Neuronal stem cell (in vitro differentiated cells): ENCODE measurements around the gene ZNF236.

ENCODE experiments used
- DNase-seq: peaks from one replicate; pipeline ENCODE4 v3.0.0-alpha.2; 2013; ENCODE audit warnings: low spot score
- H2AFZ ChIP-seq: one replicate; pipeline ENCODE4 v1.6.1; 2013; ENCODE audit warnings: mild to moderate bottlenecking, low read length, inconsistent platforms
- H2AK5ac ChIP-seq: 2 replicates; pipeline ENCODE4 v1.6.1; 2013; ENCODE audit warnings: low read depth, mild to moderate bottlenecking, inconsistent platforms, low read length, moderate library complexity, mixed read lengths
- H2BK120ac ChIP-seq: 2 replicates; pipeline ENCODE4 v1.6.1; 2013; ENCODE audit warnings: low read depth, mild to moderate bottlenecking, inconsistent platforms, low read length, moderate library complexity, mixed read lengths
- H2BK12ac ChIP-seq: one replicate; pipeline ENCODE4 v1.6.1; 2013; ENCODE audit warnings: low read length, inconsistent platforms
- H2BK15ac ChIP-seq: 2 replicates; pipeline ENCODE4 v1.6.1; 2013; ENCODE audit warnings: mild to moderate bottlenecking, low read length, inconsistent platforms, mixed read lengths
- H2BK5ac ChIP-seq: one replicate; pipeline ENCODE4 v1.6.1; 2013; ENCODE audit warnings: inconsistent platforms, mild to moderate bottlenecking, low read length, moderate library complexity
- H3K14ac ChIP-seq: one replicate; pipeline ENCODE4 v1.6.1; 2013; ENCODE audit warnings: low read length, inconsistent platforms
- H3K18ac ChIP-seq: 2 replicates; pipeline ENCODE4 v1.6.1; 2013; ENCODE audit warnings: low read length, inconsistent platforms
- H3K23ac ChIP-seq: 2 replicates; pipeline ENCODE4 v1.6.1; 2013; ENCODE audit warnings: low read depth, mild to moderate bottlenecking, mixed read lengths, low read length, inconsistent platforms; ENCODE audit not compliant: poor library complexity
- H3K27ac ChIP-seq: replicated peaks from 3 replicates; pipeline ENCODE4 v1.5.1; 2013; ENCODE audit warnings: low read length, inconsistent platforms
- H3K27me3 ChIP-seq, 3 experiments: 2 replicates each; pipeline ENCODE4 v1.6.1; 2013; ENCODE audit warnings: low read length in 3 of 3, mild to moderate bottlenecking in 2 of 3, inconsistent platforms in 1 of 3, low read depth in 1 of 3, mixed read lengths in 1 of 3, moderate library complexity in 1 of 3; ENCODE audit not compliant: control insufficient read depth in 3 of 3, insufficient read depth in 3 of 3
- H3K36me3 ChIP-seq, 2 donors: replicated peaks in 1 of 2; 2 replicates each; pipeline ENCODE4 v1.6.1; 2013; ENCODE audit warnings: low read length in 2 of 2; ENCODE audit not compliant: control insufficient read depth in 2 of 2, insufficient read depth in 2 of 2
- H3K4ac ChIP-seq: 2 replicates; pipeline ENCODE4 v1.6.1; 2013; ENCODE audit warnings: inconsistent platforms, mild to moderate bottlenecking, low read length, moderate library complexity
- H3K4me1 ChIP-seq, 2 donors: 1 replicate in 1 of 2; 2 replicates in 1 of 2; pipeline ENCODE4 v1.6.1; 2013; ENCODE audit warnings: low read length in 2 of 2, low read depth in 1 of 2; ENCODE audit not compliant: control insufficient read depth in 2 of 2, insufficient read depth in 1 of 2
- H3K4me2 ChIP-seq: one replicate; pipeline ENCODE4 v1.6.1; 2013; ENCODE audit warnings: mild to moderate bottlenecking, low read length, inconsistent platforms; ENCODE audit not compliant: insufficient read depth, poor library complexity, severe bottlenecking
- H3K4me3 ChIP-seq, 2 donors: 2 replicates each; pipeline ENCODE4 v1.5.1; 2013; ENCODE audit warnings: low read length in 2 of 2, mild to moderate bottlenecking in 2 of 2, inconsistent platforms in 1 of 2, moderate library complexity in 1 of 2
- H3K79me1 ChIP-seq: one replicate; pipeline ENCODE4 v1.6.1; 2013; ENCODE audit warnings: low read depth, mild to moderate bottlenecking, inconsistent platforms, low read length, moderate library complexity
- H3K9ac ChIP-seq: one replicate; pipeline ENCODE4 v1.6.1; 2013; ENCODE audit warnings: mild to moderate bottlenecking, low read depth, low read length, inconsistent platforms; ENCODE audit not compliant: poor library complexity
- H3K9me3 ChIP-seq, 2 donors: replicated peaks in 1 of 2; 2 replicates each; pipeline versions ENCODE3 to v1.6.1; 2013; ENCODE audit warnings: low read length in 2 of 2, mild to moderate bottlenecking in 2 of 2, inconsistent platforms in 1 of 2, low read depth in 1 of 2, mixed read lengths in 1 of 2, moderate library complexity in 1 of 2; ENCODE audit not compliant: control insufficient read depth in 2 of 2, insufficient read depth in 1 of 2
- H4K8ac ChIP-seq: one replicate; pipeline ENCODE4 v1.6.1; 2013; ENCODE audit warnings: low read depth, mild to moderate bottlenecking, inconsistent platforms, low read length, moderate library complexity
- H4K91ac ChIP-seq: one replicate; pipeline ENCODE4 v1.6.1; 2013; ENCODE audit warnings: low read length, low read depth, mild to moderate bottlenecking, inconsistent platforms; ENCODE audit not compliant: poor library complexity
- WGBS, 2 donors: extraction: QIAGEN DNeasy Blood & Tissue Kit; methylation state at CpG; one replicate each; pipeline ENCODE4 v1.1.7; 2013; ENCODE audit warnings: missing lambda C conversion rate in 2 of 2, mixed read lengths in 1 of 2; ENCODE audit not compliant: insufficient read length in 2 of 2, insufficient replicate concordance in 1 of 2; ENCODE audit errors: extremely low coverage in 2 of 2; 5-methylcytosine and 5-hydroxymethylcytosine counted together

The ZNF236 gene

GRCh38 chr18:76997951-76998808 lies 175.8 kb downstream of the ZNF236 start:
- Histone ChIP-seq H3K14ac (no peak overlapping the region), H2BK120ac (no peak overlapping the region), H3K4me3 (no peak overlapping the region), H3K18ac (no peak overlapping the region), H3K27ac (no peak overlapping the region), H3K4me2 (no peak overlapping the region), H2AFZ (no peak overlapping the region), H3K79me1 (no peaks in the 10 kb centered on the region), H4K91ac (no peak overlapping the region), H4K8ac (no peak overlapping the region), H3K4me1 (peaks cover 2 to 9% of the 10 kb centered on the region in 2 donors), H3K9ac (no peak overlapping the region), H2BK5ac (no peak overlapping the region), H2BK15ac (no peak overlapping the region), H3K23ac (peak overlapping the region; percentile 14), H3K36me3 (no peaks in the 10 kb centered on the region), H2AK5ac (peak overlapping the region; percentile 6), H2BK12ac (no peak overlapping the region), H3K9me3 (no peaks in the 10 kb centered on the region), H3K27me3 (peaks cover 0 to 10% (median 0%) of the 10 kb centered on the region in 3 experiments), H3K4ac (no peak overlapping the region)
- no peak for DNase-seq
- no CpG with 5 or more reads among the region's 38 CpGs for WGBS, 2 donors

GRCh38 chr18:76999077-76999476 lies 176.7 kb downstream of the ZNF236 start:
- Histone ChIP-seq H3K27ac (no peak overlapping the region), H3K4me1 (peaks cover 2 to 9% of the 10 kb centered on the region in 2 donors), H2BK5ac (no peak overlapping the region), H2BK120ac (no peak overlapping the region), H3K4me3 (no peak overlapping the region), H3K18ac (no peak overlapping the region), H3K23ac (no peak overlapping the region), H2AK5ac (peak overlapping the region; percentile 69), H2AFZ (no peak overlapping the region), H3K27me3 (peaks cover 0 to 12% (median 0%) of the 10 kb centered on the region in 3 experiments), H3K4me2 (no peak overlapping the region), H4K8ac (no peak overlapping the region), H4K91ac (no peak overlapping the region), H2BK12ac (no peak overlapping the region), H3K9me3 (no peaks in the 10 kb centered on the region), H3K36me3 (no peaks in the 10 kb centered on the region), H3K4ac (no peak overlapping the region), H3K14ac (no peak overlapping the region), H2BK15ac (no peak overlapping the region), H3K79me1 (no peaks in the 10 kb centered on the region), H3K9ac (no peak overlapping the region)
- DNase-seq = no peak
- no CpG with 5 or more reads among the region's 13 CpGs for WGBS, 2 donors

- H3K4me3 ChIP-seq = no peak overlapping the region
- no peak overlapping the region for H2AK5ac ChIP-seq
- H3K4me2 ChIP-seq = no peak overlapping the region
- H3K4me1 ChIP-seq = peaks cover 2 to 9% of the 10 kb centered on the region in 2 donors
- no peak overlapping the region for H4K8ac ChIP-seq
- no peak overlapping the region for H3K4ac ChIP-seq
- no peak overlapping the region for H3K18ac ChIP-seq
- H3K14ac ChIP-seq = no peak overlapping the region
- H2BK120ac ChIP-seq = no peak overlapping the region
- H2BK12ac ChIP-seq = no peak overlapping the region
- H3K23ac ChIP-seq = no peak overlapping the region
- H3K9me3 ChIP-seq = no peaks in the 10 kb centered on the region
- no peak overlapping the region for H3K27ac ChIP-seq
- no peak overlapping the region for H2BK15ac ChIP-seq
- no peak overlapping the region for H2BK5ac ChIP-seq
- H4K91ac ChIP-seq = no peak overlapping the region
- no peaks in the 10 kb centered on the region for H3K36me3 ChIP-seq
- H2AFZ ChIP-seq = peak overlapping the region; percentile 42
- peaks cover 0 to 15% (median 0%) of the 10 kb centered on the region in 3 experiments for H3K27me3 ChIP-seq
- no peak overlapping the region for H3K9ac ChIP-seq
- no peaks in the 10 kb centered on the region for H3K79me1 ChIP-seq
- peak; percentile 49 for DNase-seq
- WGBS, 2 donors = no CpG with 5 or more reads among the region's 11 CpGs
These were observed 178.2 kb downstream of the ZNF236 start for GRCh38 chr18:77000527-77000926.

- H2BK5ac ChIP-seq = no peak overlapping the region
- no CpG with 5 or more reads among the region's 19 CpGs for WGBS, 2 donors
- DNase-seq = no peak
- no peak overlapping the region for H3K27ac ChIP-seq
- no peak overlapping the region for H3K23ac ChIP-seq
- no peak overlapping the region for H2BK12ac ChIP-seq
- H2BK15ac ChIP-seq = no peak overlapping the region
- no peak overlapping the region for H3K18ac ChIP-seq
- no peak overlapping the region for H3K14ac ChIP-seq
- H2AFZ ChIP-seq = peak overlapping the region; percentile 42
- H2BK120ac ChIP-seq = no peak overlapping the region
- no peak overlapping the region for H3K9ac ChIP-seq
- no peak overlapping the region for H4K8ac ChIP-seq
- peaks cover 0 to 20% (median 0%) of the 10 kb centered on the region in 3 experiments for H3K27me3 ChIP-seq
- H3K9me3 ChIP-seq = no peaks in the 10 kb centered on the region
- H3K79me1 ChIP-seq = no peaks in the 10 kb centered on the region
- no peak overlapping the region for H3K4ac ChIP-seq
- H3K36me3 ChIP-seq = no peaks in the 10 kb centered on the region
- H4K91ac ChIP-seq = no peak overlapping the region
- peaks cover 2 to 9% of the 10 kb centered on the region in 2 donors for H3K4me1 ChIP-seq
- H2AK5ac ChIP-seq = no peak overlapping the region
- H3K4me2 ChIP-seq = no peak overlapping the region
- no peak overlapping the region for H3K4me3 ChIP-seq
These were observed 178.7 kb downstream of the ZNF236 start for GRCh38 chr18:77001041-77001440.
